HepG2 (cell line): Measurements from ENCODE around the gene ARL5A. TPM values are rescaled to one million over a fixed set of nuclear protein-coding genes. Genes with fewer than 3 reads are reported as not detected.

Source experiments
- HDAC6 ChIP-seq: fragments of 200-600 bp; sonication (generic); IDR thresholded peaks from 2 replicates; pipeline ENCODE4 v1.7.0; 2017; ENCODE audit warnings: mild to moderate bottlenecking, antibody characterized with exemption, low read length, low read depth
- KDM5B ChIP-seq: sonication (generic); formaldehyde crosslinking; IDR thresholded peaks from 2 replicates; pipeline ENCODE4 v1.4.0; 2020; ENCODE audit warnings: missing genetic modification reagents, mild to moderate bottlenecking, borderline replicate concordance
- KLF11 ChIP-seq: IDR thresholded peaks from 2 replicates; pipeline ENCODE4 v1.6.1; 2016; ENCODE audit warnings: missing compliant biosample characterization
- U2AF1 ChIP-seq: fragments of 200-400 bp; formaldehyde crosslinking; optimal IDR thresholded peaks from 2 replicates; pipeline ENCODE3; 2017; ENCODE audit warnings: mild to moderate bottlenecking, low read depth, low read length
- XRCC5 ChIP-seq: fragments of 200-400 bp; formaldehyde crosslinking; optimal IDR thresholded peaks from 2 replicates; pipeline ENCODE3; 2017; ENCODE audit warnings: mild to moderate bottlenecking, low read length
- ZEB1 ChIP-seq: IDR thresholded peaks from 2 replicates; pipeline ENCODE4 v1.6.1; 2012; ENCODE audit warnings: mild to moderate bottlenecking, low read depth, inconsistent platforms; ENCODE audit not compliant: insufficient replicate concordance
- ZNF557 ChIP-seq: sonication (generic); formaldehyde crosslinking; IDR thresholded peaks from 2 replicates; pipeline ENCODE4 v1.4.0; 2020; ENCODE audit warnings: missing genetic modification reagents
- ZNF563 ChIP-seq: sonication (generic); formaldehyde crosslinking; IDR thresholded peaks from 2 replicates; pipeline ENCODE4 v1.8.0; 2022; ENCODE audit warnings: mild to moderate bottlenecking, moderate library complexity, missing genetic modification reagents
- ZNF598 ChIP-seq: sonication (generic); formaldehyde crosslinking; IDR thresholded peaks from 2 replicates; pipeline ENCODE4 v1.5.1; 2020; ENCODE audit warnings: mild to moderate bottlenecking, missing genetic modification reagents, borderline replicate concordance
- ZSCAN22 ChIP-seq: sonication (generic); formaldehyde crosslinking; IDR thresholded peaks from 2 replicates; pipeline ENCODE4 v1.4.0; 2020; ENCODE audit warnings: mild to moderate bottlenecking, missing genetic modification reagents
- polyA plus RNA-seq, 8 experiments: library from polyadenylated mRNA; depleted of rRNA in 3 of 8; stranded (reverse) in 7 of 8; unstranded in 1 of 8; fragments of >200 nt; fragmentation: Illumina TruSeq in 4 of 8; extraction: Trizol in 4 of 8; gene quantifications; 2 replicates each; pipeline versions ENCODE4 v1.2.1 to v1.2.3, GENCODE V29; 2011 to 2016; ENCODE audit warnings: low read depth in 4 of 8, missing spikeins in 1 of 8, mixed read lengths in 1 of 8; ENCODE audit not compliant: insufficient read depth in 1 of 8
- total RNA-seq, 5 experiments: library from RNA; depleted of rRNA; stranded (reverse); fragments of >200 nt; fragmentation: Illumina TruSeq; extraction: Trizol; gene quantifications; 2 replicates each; pipeline ENCODE4 v1.2.3, GENCODE V29; 2016; ENCODE audit warnings: low read depth in 1 of 5
- TF ChIP-seq, protein P1 (sequence below): sonication (generic); formaldehyde crosslinking; IDR thresholded peaks from 2 replicates; pipeline ENCODE4 v1.4.0; 2020; ENCODE audit warnings: missing genetic modification reagents, mild to moderate bottlenecking, borderline replicate concordance
- TF ChIP-seq, protein P2 (sequence below): sonication (generic); formaldehyde crosslinking; IDR thresholded peaks from 2 replicates; pipeline ENCODE4 v1.8.1; 2022; ENCODE audit warnings: mild to moderate bottlenecking, missing genetic modification reagents
- TF ChIP-seq, protein P3 (sequence below): sonication (generic); formaldehyde crosslinking; IDR thresholded peaks from 2 replicates; pipeline ENCODE4 v1.4.0; 2020; ENCODE audit warnings: missing genetic modification reagents
- TF ChIP-seq, protein P4 (sequence below): sonication (generic); formaldehyde crosslinking; IDR thresholded peaks from 2 replicates; pipeline ENCODE4 v1.4.0; 2020; ENCODE audit warnings: missing genetic modification reagents
- TF ChIP-seq, protein P5 (sequence below): sonication (generic); formaldehyde crosslinking; IDR thresholded peaks from 2 replicates; pipeline ENCODE4 v1.5.0; 2020; ENCODE audit warnings: missing genetic modification reagents, mild to moderate bottlenecking, borderline replicate concordance
- TF ChIP-seq, protein P6 (sequence below): sonication (generic); formaldehyde crosslinking; IDR thresholded peaks from 2 replicates; pipeline ENCODE4 v1.8.0; 2022; ENCODE audit warnings: mild to moderate bottlenecking, missing genetic modification reagents; ENCODE audit not compliant: insufficient replicate concordance
- TF ChIP-seq, protein P7 (sequence below): sonication (generic); formaldehyde crosslinking; IDR thresholded peaks from 2 replicates; pipeline ENCODE4 v1.8.0; 2023; ENCODE audit warnings: mild to moderate bottlenecking, missing genetic modification reagents

ARL5A gene
- total and polyA plus RNA-seq, 2 of the 13 experiments (the other 11 are each of a cell fraction or from before 2014, with no cell fraction given): 47.5 to 149 TPM

DNA sequence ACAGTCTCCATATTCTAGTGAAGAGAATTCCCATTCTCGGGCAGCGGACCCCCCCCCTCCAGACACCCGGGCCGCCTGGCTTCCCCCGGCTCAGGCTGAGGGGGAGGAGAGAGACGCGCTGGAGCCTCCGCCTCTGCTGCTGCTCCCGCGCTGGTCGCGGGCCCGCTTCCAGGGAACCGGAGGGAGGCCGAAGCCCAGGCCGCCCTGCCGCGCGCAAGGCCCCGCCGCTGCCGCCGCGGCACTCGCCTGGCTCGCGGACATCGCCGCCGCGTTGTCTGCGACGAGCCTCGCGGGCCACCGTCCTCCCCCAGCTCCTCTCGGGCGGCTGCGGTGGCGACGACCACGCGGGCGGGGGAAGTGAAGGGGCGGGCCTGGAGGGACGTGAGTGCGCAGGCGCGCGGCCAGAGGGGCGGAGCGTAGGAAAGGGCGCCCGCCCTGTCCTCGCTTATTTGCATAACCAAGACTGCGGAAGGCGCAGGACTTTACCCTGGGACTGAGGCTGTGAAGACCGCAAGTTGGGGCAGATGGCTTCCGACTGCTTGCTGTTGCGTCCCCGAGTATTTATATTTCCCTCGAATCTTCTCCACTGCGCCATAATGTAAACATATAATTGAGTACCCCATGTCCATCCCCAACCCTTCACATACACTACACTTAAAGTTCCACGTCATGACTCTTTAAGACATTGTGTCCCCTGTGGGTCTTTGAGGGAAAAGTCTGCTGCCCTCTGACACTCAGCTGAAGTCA is at the start of gene ARL5A (continued):
- TF ChIP-seq, protein P1, sequence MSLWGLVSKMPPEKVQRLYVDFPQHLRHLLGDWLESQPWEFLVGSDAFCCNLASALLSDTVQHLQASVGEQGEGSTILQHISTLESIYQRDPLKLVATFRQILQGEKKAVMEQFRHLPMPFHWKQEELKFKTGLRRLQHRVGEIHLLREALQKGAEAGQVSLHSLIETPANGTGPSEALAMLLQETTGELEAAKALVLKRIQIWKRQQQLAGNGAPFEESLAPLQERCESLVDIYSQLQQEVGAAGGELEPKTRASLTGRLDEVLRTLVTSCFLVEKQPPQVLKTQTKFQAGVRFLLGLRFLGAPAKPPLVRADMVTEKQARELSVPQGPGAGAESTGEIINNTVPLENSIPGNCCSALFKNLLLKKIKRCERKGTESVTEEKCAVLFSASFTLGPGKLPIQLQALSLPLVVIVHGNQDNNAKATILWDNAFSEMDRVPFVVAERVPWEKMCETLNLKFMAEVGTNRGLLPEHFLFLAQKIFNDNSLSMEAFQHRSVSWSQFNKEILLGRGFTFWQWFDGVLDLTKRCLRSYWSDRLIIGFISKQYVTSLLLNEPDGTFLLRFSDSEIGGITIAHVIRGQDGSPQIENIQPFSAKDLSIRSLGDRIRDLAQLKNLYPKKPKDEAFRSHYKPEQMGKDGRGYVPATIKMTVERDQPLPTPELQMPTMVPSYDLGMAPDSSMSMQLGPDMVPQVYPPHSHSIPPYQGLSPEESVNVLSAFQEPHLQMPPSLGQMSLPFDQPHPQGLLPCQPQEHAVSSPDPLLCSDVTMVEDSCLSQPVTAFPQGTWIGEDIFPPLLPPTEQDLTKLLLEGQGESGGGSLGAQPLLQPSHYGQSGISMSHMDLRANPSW: peak; percentile 60; the same call in 1 of the 2 replicates
- TF ChIP-seq U2AF1 (no peak), ZSCAN22 (CRISPR knock-in tag) (no peak; the same call in 1 of the 2 replicates), ZEB1 (no peak), HDAC6 (no peak), ZNF557 (peak; percentile 41; the same call in 1 of the 2 replicates), KDM5B (CRISPR knock-in tag) (peak; percentile 81), KLF11 (CRISPR knock-in tag) (peak; percentile 34; the same call in 1 of the 2 replicates), ZNF598 (no peak), XRCC5 (peak; percentile 46), ZNF563 (CRISPR knock-in tag) (peak; percentile 97)
- TF ChIP-seq, protein P2, sequence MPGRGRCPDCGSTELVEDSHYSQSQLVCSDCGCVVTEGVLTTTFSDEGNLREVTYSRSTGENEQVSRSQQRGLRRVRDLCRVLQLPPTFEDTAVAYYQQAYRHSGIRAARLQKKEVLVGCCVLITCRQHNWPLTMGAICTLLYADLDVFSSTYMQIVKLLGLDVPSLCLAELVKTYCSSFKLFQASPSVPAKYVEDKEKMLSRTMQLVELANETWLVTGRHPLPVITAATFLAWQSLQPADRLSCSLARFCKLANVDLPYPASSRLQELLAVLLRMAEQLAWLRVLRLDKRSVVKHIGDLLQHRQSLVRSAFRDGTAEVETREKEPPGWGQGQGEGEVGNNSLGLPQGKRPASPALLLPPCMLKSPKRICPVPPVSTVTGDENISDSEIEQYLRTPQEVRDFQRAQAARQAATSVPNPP (CRISPR knock-in tag): no peak; the same call in 1 of the 2 replicates
- TF ChIP-seq, protein P3, sequence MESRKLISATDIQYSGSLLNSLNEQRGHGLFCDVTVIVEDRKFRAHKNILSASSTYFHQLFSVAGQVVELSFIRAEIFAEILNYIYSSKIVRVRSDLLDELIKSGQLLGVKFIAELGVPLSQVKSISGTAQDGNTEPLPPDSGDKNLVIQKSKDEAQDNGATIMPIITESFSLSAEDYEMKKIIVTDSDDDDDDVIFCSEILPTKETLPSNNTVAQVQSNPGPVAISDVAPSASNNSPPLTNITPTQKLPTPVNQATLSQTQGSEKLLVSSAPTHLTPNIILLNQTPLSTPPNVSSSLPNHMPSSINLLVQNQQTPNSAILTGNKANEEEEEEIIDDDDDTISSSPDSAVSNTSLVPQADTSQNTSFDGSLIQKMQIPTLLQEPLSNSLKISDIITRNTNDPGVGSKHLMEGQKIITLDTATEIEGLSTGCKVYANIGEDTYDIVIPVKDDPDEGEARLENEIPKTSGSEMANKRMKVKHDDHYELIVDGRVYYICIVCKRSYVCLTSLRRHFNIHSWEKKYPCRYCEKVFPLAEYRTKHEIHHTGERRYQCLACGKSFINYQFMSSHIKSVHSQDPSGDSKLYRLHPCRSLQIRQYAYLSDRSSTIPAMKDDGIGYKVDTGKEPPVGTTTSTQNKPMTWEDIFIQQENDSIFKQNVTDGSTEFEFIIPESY (CRISPR knock-in tag): no peak
- TF ChIP-seq, protein P4, sequence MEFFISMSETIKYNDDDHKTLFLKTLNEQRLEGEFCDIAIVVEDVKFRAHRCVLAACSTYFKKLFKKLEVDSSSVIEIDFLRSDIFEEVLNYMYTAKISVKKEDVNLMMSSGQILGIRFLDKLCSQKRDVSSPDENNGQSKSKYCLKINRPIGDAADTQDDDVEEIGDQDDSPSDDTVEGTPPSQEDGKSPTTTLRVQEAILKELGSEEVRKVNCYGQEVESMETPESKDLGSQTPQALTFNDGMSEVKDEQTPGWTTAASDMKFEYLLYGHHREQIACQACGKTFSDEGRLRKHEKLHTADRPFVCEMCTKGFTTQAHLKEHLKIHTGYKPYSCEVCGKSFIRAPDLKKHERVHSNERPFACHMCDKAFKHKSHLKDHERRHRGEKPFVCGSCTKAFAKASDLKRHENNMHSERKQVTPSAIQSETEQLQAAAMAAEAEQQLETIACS (CRISPR knock-in tag): no peak
- TF ChIP-seq, protein P5, sequence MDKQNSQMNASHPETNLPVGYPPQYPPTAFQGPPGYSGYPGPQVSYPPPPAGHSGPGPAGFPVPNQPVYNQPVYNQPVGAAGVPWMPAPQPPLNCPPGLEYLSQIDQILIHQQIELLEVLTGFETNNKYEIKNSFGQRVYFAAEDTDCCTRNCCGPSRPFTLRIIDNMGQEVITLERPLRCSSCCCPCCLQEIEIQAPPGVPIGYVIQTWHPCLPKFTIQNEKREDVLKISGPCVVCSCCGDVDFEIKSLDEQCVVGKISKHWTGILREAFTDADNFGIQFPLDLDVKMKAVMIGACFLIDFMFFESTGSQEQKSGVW (CRISPR knock-in tag): no peak
- TF ChIP-seq, protein P6, sequence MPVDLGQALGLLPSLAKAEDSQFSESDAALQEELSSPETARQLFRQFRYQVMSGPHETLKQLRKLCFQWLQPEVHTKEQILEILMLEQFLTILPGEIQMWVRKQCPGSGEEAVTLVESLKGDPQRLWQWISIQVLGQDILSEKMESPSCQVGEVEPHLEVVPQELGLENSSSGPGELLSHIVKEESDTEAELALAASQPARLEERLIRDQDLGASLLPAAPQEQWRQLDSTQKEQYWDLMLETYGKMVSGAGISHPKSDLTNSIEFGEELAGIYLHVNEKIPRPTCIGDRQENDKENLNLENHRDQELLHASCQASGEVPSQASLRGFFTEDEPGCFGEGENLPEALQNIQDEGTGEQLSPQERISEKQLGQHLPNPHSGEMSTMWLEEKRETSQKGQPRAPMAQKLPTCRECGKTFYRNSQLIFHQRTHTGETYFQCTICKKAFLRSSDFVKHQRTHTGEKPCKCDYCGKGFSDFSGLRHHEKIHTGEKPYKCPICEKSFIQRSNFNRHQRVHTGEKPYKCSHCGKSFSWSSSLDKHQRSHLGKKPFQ (CRISPR knock-in tag): no peak
- TF ChIP-seq, protein P7, sequence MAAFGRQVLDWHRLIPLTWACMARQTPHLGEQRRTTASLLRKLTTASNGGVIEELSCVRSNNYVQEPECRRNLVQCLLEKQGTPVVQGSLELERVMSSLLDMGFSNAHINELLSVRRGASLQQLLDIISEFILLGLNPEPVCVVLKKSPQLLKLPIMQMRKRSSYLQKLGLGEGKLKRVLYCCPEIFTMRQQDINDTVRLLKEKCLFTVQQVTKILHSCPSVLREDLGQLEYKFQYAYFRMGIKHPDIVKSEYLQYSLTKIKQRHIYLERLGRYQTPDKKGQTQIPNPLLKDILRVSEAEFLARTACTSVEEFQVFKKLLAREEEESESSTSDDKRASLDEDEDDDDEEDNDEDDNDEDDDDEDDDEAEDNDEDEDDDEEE (CRISPR knock-in tag): peak; percentile 99
